HCT116 (cell line): ENCODE measurements around the gene EXD3. TPM values are rescaled to one million over a fixed set of nuclear protein-coding genes. Genes with fewer than 3 reads are reported as not detected.
"Not testable (repeated sequence)": the region's sequence is repeated elsewhere in the genome, so short reads cannot be mapped to it uniquely, and the experiment has no call there.

Experiments used
- ATAC-seq: fragments of 200-7000 bp; cut with Tn5 transposase; 2 replicates; pipeline ENCODE4 v1.9.1; 2020; ENCODE audit warnings: mild to moderate bottlenecking, moderate library complexity
- BruUV-seq: library from RNA; stranded (reverse); fragments of 400-500 nt; replicated peaks from 2 replicates; lab custom pipeline; 2021; lab: Mats Ljungman, UMichigan
- CTCF ChIA-PET: fragments of 300-600 bp; sonication (Branson Sonifier 250); formaldehyde crosslinking; loops from one replicate; lab custom pipeline; 2021; ENCODE audit warnings: antibody characterized with exemption; lab: Charles Lee
- POLR2A ChIA-PET: fragments of 300-600, 350-600 bp; sonication (Branson Sonifier 250); formaldehyde crosslinking; loops from one replicate; lab custom pipeline; 2021; ENCODE audit warnings: antibody characterized with exemption; lab: Charles Lee
- RAD21 ChIA-PET, 2 experiments: fragments of 300-600 bp; sonication (Branson Sonifier 250); formaldehyde crosslinking; loops; one replicate each; lab custom pipeline; 2023; ENCODE audit warnings: low total read pairs in 2 of 2; ENCODE audit not compliant: uncharacterized antibody in 2 of 2, unreplicated experiment in 2 of 2, low non-redundant PET in 1 of 2; lab: Charles Lee
- DNase-seq: peaks from one replicate; pipeline ENCODE4 v3.0.0-alpha.2; 2010; ENCODE audit warnings: low read depth, low spot score
- H2AFZ ChIP-seq: fragments of 200-600 bp; shearing (Covaris generic), sonication (generic); 2 replicates; pipeline ENCODE4 v1.6.1; 2017; ENCODE audit warnings: low read depth, mixed run types, mixed read lengths, antibody characterized with exemption, low read length; ENCODE audit not compliant: poor library complexity, severe bottlenecking
- H3K27ac ChIP-seq: 2 replicates; pipeline ENCODE4 v1.5.1; 2012; ENCODE audit warnings: low read depth, low read length
- H3K27me3 ChIP-seq: fragments of 200-600 bp; sonication (generic); 2 replicates; pipeline ENCODE4 v1.6.1; 2016; ENCODE audit warnings: mixed run types, low read length, mixed read lengths; ENCODE audit not compliant: insufficient read depth
- H3K36me3 ChIP-seq, 2 experiments: fragments of 200-500 bp in 1 of 2; fragments of 200-600 bp in 1 of 2; sonication (Bioruptor generic) in 1 of 2; sonication (generic) in 1 of 2; 2 replicates each; pipeline versions ENCODE4 v1.5.1 to v1.6.1; 2014 to 2016; ENCODE audit warnings: low read length in 2 of 2, inconsistent platforms in 1 of 2, mixed read lengths in 1 of 2, mixed run types in 1 of 2; ENCODE audit not compliant: insufficient read depth in 2 of 2, control insufficient read depth in 1 of 2
- H3K4me1 ChIP-seq, 2 experiments: fragments of 200-600 bp in 1 of 2; sonication (generic) in 1 of 2; 2 replicates each; pipeline versions ENCODE4 v1.5.1 to v1.6.1; 2012 to 2017; ENCODE audit warnings: low read length in 2 of 2, inconsistent platforms in 1 of 2, mild to moderate bottlenecking in 1 of 2, mixed read lengths in 1 of 2, mixed run types in 1 of 2, moderate library complexity in 1 of 2; ENCODE audit not compliant: insufficient read depth in 2 of 2, control insufficient read depth in 1 of 2
- H3K4me2 ChIP-seq: fragments of 200-600 bp; sonication (generic); 2 replicates; pipeline ENCODE4 v1.6.1; 2017; ENCODE audit warnings: mixed run types, low read length, mixed read lengths
- H3K4me3 ChIP-seq, 2 experiments: fragments of 200-600 bp in 1 of 2; sonication (generic) in 1 of 2; replicated peaks in 1 of 2; 2 replicates each; pipeline ENCODE4 v1.5.1; 2011 to 2016; ENCODE audit warnings: low read length in 2 of 2, control low read depth in 1 of 2, low read depth in 1 of 2, mild to moderate bottlenecking in 1 of 2, mixed read lengths in 1 of 2, mixed run types in 1 of 2
- H3K79me2 ChIP-seq: fragments of 200-600 bp; sonication (generic); 2 replicates; pipeline ENCODE4 v1.6.1; 2017; ENCODE audit warnings: mild to moderate bottlenecking, mixed run types, low read length, moderate library complexity, mixed read lengths; ENCODE audit not compliant: insufficient read depth
- H3K9ac ChIP-seq: fragments of 200-600 bp; sonication (generic); 2 replicates; pipeline ENCODE4 v1.6.1; 2016; ENCODE audit warnings: low read length, mixed read lengths
- H3K9me2 ChIP-seq: fragments of 200-600 bp; sonication (generic), shearing (Covaris generic); 2 replicates; pipeline ENCODE4 v1.6.1; 2017; ENCODE audit warnings: mixed run types, mild to moderate bottlenecking, moderate library complexity; ENCODE audit not compliant: insufficient read depth
- H3K9me3 ChIP-seq, 2 experiments: fragments of 200-500 bp in 1 of 2; fragments of 200-600 bp in 1 of 2; sonication (Bioruptor generic) in 1 of 2; sonication (generic) in 1 of 2; 2 replicates each; pipeline ENCODE4 v1.6.1; 2014 to 2017; ENCODE audit warnings: low read length in 2 of 2, mixed read lengths in 2 of 2, inconsistent platforms in 1 of 2, low read depth in 1 of 2, mild to moderate bottlenecking in 1 of 2, mixed run types in 1 of 2, moderate library complexity in 1 of 2; ENCODE audit not compliant: control insufficient read depth in 1 of 2, insufficient read depth in 1 of 2
- H4K20me1 ChIP-seq: fragments of 200-600 bp; sonication (generic), shearing (Covaris generic); 2 replicates; pipeline ENCODE4 v1.6.1; 2017; ENCODE audit warnings: mixed run types, mild to moderate bottlenecking, moderate library complexity; ENCODE audit not compliant: insufficient read depth
- EZH2phosphoT487 ChIP-seq: fragments of 200-600 bp; IDR thresholded peaks from 2 replicates; pipeline ENCODE4 v1.6.1; 2018; ENCODE audit warnings: antibody characterized with exemption, borderline replicate concordance
- FOSL1 ChIP-seq: IDR thresholded peaks from 2 replicates; pipeline ENCODE4 v1.6.1; 2012; ENCODE audit warnings: low read depth
- JUND ChIP-seq: IDR thresholded peaks from 2 replicates; pipeline ENCODE4 v1.6.1; 2012
- POLR2A ChIP-seq: IDR thresholded peaks from 2 replicates; pipeline ENCODE4 v1.7.0; 2011; ENCODE audit warnings: borderline replicate concordance; ENCODE audit not compliant: insufficient read depth, insufficient read length; ENCODE audit errors: extremely low read depth
- POLR2AphosphoS5 ChIP-seq: IDR thresholded peaks from 2 replicates; pipeline ENCODE4 v1.6.1; 2011; ENCODE audit warnings: mild to moderate bottlenecking, low read depth, low read length, moderate library complexity
- ZFX ChIP-seq: fragments of 450-650 bp; IDR thresholded peaks from 2 replicates; pipeline ENCODE4 v1.6.1; 2017
- intact Hi-C: fragments of 100-400 bp; cut with micrococcal nuclease; formaldehyde crosslinking; loops from 2 replicates; pipeline ENCODE4 v1.10.0; 2022
- total RNA-seq: library from RNA; stranded (reverse); gene quantifications from one replicate; pipeline ENCODE4 v1.2.1, GENCODE V29; 2021; ENCODE audit not compliant: unreplicated experiment

The EXD3 gene
- total RNA-seq, 1 experiment from 2014 or later = 25.4 TPM

DNA sequence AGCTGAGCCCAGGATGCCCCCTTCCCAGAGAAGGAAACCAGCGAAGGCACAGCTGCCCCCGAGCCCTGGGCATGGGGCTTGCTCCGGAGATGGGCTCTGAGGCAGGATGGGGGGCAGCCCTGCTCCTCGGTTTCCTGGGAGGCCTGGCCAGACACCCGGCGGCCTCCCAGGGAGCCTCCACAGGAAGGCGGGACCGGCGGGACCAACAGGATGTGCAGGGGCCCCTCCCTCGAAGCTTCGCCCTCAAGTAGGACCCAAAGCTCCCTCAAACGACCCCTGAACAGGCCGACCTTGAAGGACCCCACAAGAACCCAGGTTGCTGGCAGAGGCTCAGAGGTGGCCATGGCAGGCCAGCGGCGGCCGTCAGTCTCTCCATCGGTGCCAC lies 11.7 kb downstream of the EXD3 start (continued):
- TF ChIP-seq FOSL1 (no peak), EZH2phosphoT487 (no peak)

GRCh38 chr9:137410891-137411249 lies 12.1 kb downstream of the EXD3 start:
- BruUV-seq = no TSS peak
- intact Hi-C loops = no loop called here
- H3K4me3 ChIP-seq = peak overlapping the region; percentile 32 to 55
- DNase-seq = no peak
- H3K4me1 ChIP-seq = peaks cover 47 to 72% of the 10 kb centered on the region in 2 experiments
- peak overlapping the region; percentile 65 for H3K9ac ChIP-seq
- no peaks in the 10 kb centered on the region for H3K27me3 ChIP-seq
- H3K9me2 ChIP-seq = no peaks in the 10 kb centered on the region
- no peak overlapping the region for H2AFZ ChIP-seq
- POLR2A ChIA-PET = interaction anchor here (0.6 kb wide), 1 partner anchor 109 kb away, joined by 3 read pairs; no protein-coding TSS in a partner anchor
- TF ChIP-seq POLR2AphosphoS5 (no peak), ZFX (no peak), JUND (no peak), POLR2A (no peak)
- RAD21 ChIA-PET = no interaction called here
- H4K20me1 ChIP-seq = no peaks in the 10 kb centered on the region
- peaks cover 22% of the 10 kb centered on the region; the same call in 1 of the 2 replicates for H3K79me2 ChIP-seq
- H3K36me3 ChIP-seq = no peaks in the 10 kb centered on the region
- no peaks in the 10 kb centered on the region for H3K9me3 ChIP-seq
- H3K4me2 ChIP-seq = peak overlapping the region; percentile 88
- peak overlapping the region; percentile 95 for H3K27ac ChIP-seq
- ATAC-seq = no peak
- CTCF ChIA-PET = interaction anchor here (2.1 kb wide), 1 partner anchor 109 kb away, joined by 5 read pairs; the partner anchor contains the start of gene NRARP

GRCh38 chr9:137410236-137410890 lies 12.6 kb downstream of the EXD3 start:
- CTCF ChIA-PET = interaction anchor here (2.1 kb wide), 1 partner anchor 108 kb away, joined by 5 read pairs; the partner anchor contains the start of gene NRARP
- POLR2A ChIA-PET = interaction anchor here (0.9 kb wide), 1 partner anchor 108 kb away, joined by 3 read pairs; the partner anchor contains the start of gene NRARP
- RAD21 ChIA-PET = not testable (repeated sequence)

More at GRCh38 chr9:137410236-137410890, 12.6 kb downstream of the EXD3 start:
- BruUV-seq, ATAC-seq, H3K36me3 ChIP-seq, H2AFZ ChIP-seq, DNase-seq, H4K20me1 ChIP-seq, H3K9me2 ChIP-seq, H3K27me3 ChIP-seq, intact Hi-C loops, H3K9me3 ChIP-seq: not testable (repeated sequence)
- Histone ChIP-seq H3K79me2 (peaks cover 17% of the 10 kb centered on the region; the same call in 1 of the 2 replicates), H3K9ac (peak overlapping the region; percentile 65), H3K4me2 (peak overlapping the region; percentile 88), H3K4me3 (peak overlapping the region in 1 of 2 experiments; percentile 55; a peak in 1 of 4 replicates), H3K4me1 (peaks cover 47 to 72% of the 10 kb centered on the region in 2 experiments), H3K27ac (peak overlapping the region; percentile 95; the same call in 1 of the 2 replicates)
